Memory B cell (primary cell): ENCODE measurements around the gene KIF5C.

Experiments used
- ATAC-seq: fragments of 150-1000 bp; cut with Tn5 transposase; 2 replicates; pipeline ENCODE4 v1.10.0; 2021; ENCODE audit warnings: low read depth, mild to moderate bottlenecking, moderate library complexity
- DNase-seq, 2 donors: peaks; one replicate each; pipeline ENCODE4 v3.0.0; 2022; ENCODE audit warnings: low spot score in 2 of 2
- H3K27ac Mint-ChIP-seq: one replicate; pipeline ENCODE4 v1.8.0; 2022; ENCODE audit warnings: mild to moderate bottlenecking, moderate library complexity, mixed read lengths
- H3K27me3 Mint-ChIP-seq: one replicate; pipeline ENCODE4 v1.8.0; 2022; ENCODE audit warnings: mixed read lengths
- H3K36me3 Mint-ChIP-seq: one replicate; pipeline ENCODE4 v1.8.0; 2022; ENCODE audit warnings: mild to moderate bottlenecking, mixed read lengths
- H3K4me1 Mint-ChIP-seq: one replicate; pipeline ENCODE4 v1.8.0; 2022; ENCODE audit warnings: mixed read lengths
- H3K4me3 Mint-ChIP-seq: one replicate; pipeline ENCODE4 v1.8.0; 2022; ENCODE audit warnings: mild to moderate bottlenecking, moderate library complexity, mixed read lengths
- H3K9me3 Mint-ChIP-seq: one replicate; pipeline ENCODE4 v1.8.0; 2022; ENCODE audit warnings: mixed read lengths

The KIF5C gene

GRCh38 chr2:149063177-149063576 is 188.2 kb downstream of the KIF5C start:
- Mint-ChIP-seq H3K27ac (no peak overlapping the region), H3K9me3 (peaks cover 4% of the 10 kb centered on the region), H3K4me3 (no peak overlapping the region), H3K36me3 (peaks cover 4% of the 10 kb centered on the region), H3K27me3 (no peaks in the 10 kb centered on the region), H3K4me1 (peaks cover 3% of the 10 kb centered on the region)
- ATAC-seq (no peak), DNase-seq (no peak)

- Mint-ChIP-seq H3K9me3 (peaks cover 4% of the 10 kb centered on the region), H3K4me3 (no peak overlapping the region), H3K36me3 (peaks cover 4% of the 10 kb centered on the region), H3K4me1 (peaks cover 3% of the 10 kb centered on the region), H3K27me3 (peaks cover 1% of the 10 kb centered on the region), H3K27ac (no peak overlapping the region)
- DNase-seq (no peak), ATAC-seq (no peak)
These were observed 189.4 kb downstream of the KIF5C start for GRCh38 chr2:149064365-149064841.

DNA sequence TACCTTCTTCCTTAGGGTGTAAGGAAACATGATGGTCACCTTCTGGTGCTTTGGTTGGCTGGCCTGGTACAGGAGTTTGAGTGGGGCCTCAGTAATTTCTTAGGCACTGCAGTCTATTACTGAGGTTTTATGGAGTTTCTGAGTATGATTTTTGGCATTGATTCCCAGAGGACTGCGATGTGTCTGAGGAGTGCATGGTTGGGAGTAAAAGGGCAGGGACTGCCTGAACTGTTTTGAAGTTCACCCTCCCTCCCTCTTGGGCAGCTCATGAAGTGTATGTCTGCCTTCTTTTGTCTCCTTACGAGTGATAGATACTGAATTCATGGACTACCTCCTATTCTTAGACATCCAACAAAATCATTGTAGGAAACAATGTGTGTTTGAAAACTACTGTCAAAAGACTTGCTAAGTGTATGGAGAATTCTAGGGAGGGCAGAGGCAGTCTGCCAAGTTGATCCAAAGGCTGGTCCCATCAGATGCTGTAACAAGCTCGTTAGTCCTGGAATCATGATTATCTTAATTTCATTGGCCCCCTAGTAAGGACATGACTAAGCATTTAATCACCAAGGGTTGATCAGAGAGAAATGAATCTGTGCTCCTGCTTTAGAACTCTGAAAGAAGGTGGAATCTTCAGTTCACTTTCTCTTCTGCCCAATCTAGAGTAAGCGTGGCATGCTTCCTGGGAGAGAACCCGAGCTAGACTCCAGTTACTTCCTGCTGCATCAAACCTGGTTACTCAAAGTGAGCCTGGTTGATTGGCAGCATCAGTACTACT is 190.0 kb downstream of the KIF5C start:
- Mint-ChIP-seq H3K9me3 (peaks cover 4% of the 10 kb centered on the region), H3K27me3 (peaks cover 1% of the 10 kb centered on the region), H3K4me1 (peaks cover 3% of the 10 kb centered on the region), H3K36me3 (peaks cover 4% of the 10 kb centered on the region), H3K27ac (no peak overlapping the region), H3K4me3 (no peak overlapping the region)
- DNase-seq, result no peak
- ATAC-seq, result no peak

- no peak overlapping the region for H3K4me3 Mint-ChIP-seq
These were observed 193.4 kb downstream of the KIF5C start for GRCh38 chr2:149068225-149068995.

GRCh38 chr2:149068996-149069888 is 194.2 kb downstream of the KIF5C start:
- ATAC-seq (no peak), DNase-seq (no peak)
- Mint-ChIP-seq H3K9me3 (peaks cover 4% of the 10 kb centered on the region), H3K4me1 (peaks cover 3% of the 10 kb centered on the region), H3K27ac (no peak overlapping the region), H3K4me3 (no peak overlapping the region), H3K27me3 (peaks cover 5% of the 10 kb centered on the region), H3K36me3 (peaks cover 9% of the 10 kb centered on the region)

More at GRCh38 chr2:149068225-149068995, 193.4 kb downstream of the KIF5C start:
- Mint-ChIP-seq H3K4me1 (peaks cover 3% of the 10 kb centered on the region), H3K27me3 (peaks cover 2% of the 10 kb centered on the region), H3K27ac (no peak overlapping the region), H3K9me3 (peaks cover 4% of the 10 kb centered on the region), H3K36me3 (peaks cover 7% of the 10 kb centered on the region)
- no peak for DNase-seq
- ATAC-seq, result no peak

GRCh38 chr2:149070681-149071320 is 195.8 kb downstream of the KIF5C start:
- Mint-ChIP-seq H3K27me3 (peaks cover 6% of the 10 kb centered on the region), H3K36me3 (peaks cover 9% of the 10 kb centered on the region), H3K4me1 (no peaks in the 10 kb centered on the region), H3K4me3 (no peak overlapping the region), H3K27ac (no peak overlapping the region), H3K9me3 (peaks cover 4% of the 10 kb centered on the region)
- DNase-seq (no peak), ATAC-seq (no peak)

DNA sequence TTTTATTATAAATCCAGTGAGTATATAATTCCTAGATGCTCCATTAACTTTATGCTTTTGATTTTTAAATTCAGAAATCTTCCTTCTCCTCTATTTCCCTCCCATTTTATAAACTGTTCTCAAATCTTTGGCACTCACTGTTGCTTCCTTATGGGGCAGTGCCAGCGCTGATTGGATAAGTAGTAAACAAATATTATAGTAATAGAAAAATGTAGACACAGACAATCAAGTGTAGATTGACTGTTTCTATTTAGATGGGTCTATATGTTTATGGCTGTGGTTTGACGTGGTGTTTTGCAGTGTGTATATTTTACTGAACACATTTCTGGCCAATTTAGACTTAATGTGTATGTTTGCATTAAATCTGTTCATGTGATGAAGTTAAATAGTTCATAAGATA is 200.1 kb downstream of the KIF5C start:
- no peak for DNase-seq
- no peak overlapping the region for H3K4me3 Mint-ChIP-seq
- H3K9me3 Mint-ChIP-seq, result no peaks in the 10 kb centered on the region
- H3K27ac Mint-ChIP-seq, result no peak overlapping the region
- H3K27me3 Mint-ChIP-seq, result peaks cover 6% of the 10 kb centered on the region
- peaks cover 8% of the 10 kb centered on the region for H3K36me3 Mint-ChIP-seq
- no peak for ATAC-seq
- no peaks in the 10 kb centered on the region for H3K4me1 Mint-ChIP-seq

DNA sequence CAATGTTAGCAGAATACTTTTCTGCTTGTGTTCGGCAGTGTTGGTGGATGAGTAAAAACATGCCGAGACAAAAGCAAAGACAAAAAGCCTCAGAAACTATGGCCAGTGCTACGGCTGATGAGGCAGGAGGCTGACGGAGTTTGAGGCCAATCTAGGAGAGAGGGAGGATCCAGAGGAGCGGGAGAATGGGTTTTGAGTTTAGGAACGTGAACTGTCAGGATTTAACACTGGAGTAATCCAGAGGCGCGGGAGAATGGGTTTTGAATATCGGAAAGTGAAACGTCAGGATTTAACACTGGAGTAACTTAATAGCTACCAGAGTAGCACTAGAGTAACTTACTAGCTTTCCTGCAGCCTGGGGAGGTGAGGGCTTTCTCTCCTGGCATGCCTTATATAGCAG is 200.8 kb downstream of the KIF5C start:
- H3K4me3 Mint-ChIP-seq, result no peak overlapping the region
- H3K9me3 Mint-ChIP-seq, result no peaks in the 10 kb centered on the region
- H3K36me3 Mint-ChIP-seq, result peaks cover 8% of the 10 kb centered on the region
- no peak for ATAC-seq
- H3K27me3 Mint-ChIP-seq, result peaks cover 6% of the 10 kb centered on the region
- no peak overlapping the region for H3K27ac Mint-ChIP-seq
- no peaks in the 10 kb centered on the region for H3K4me1 Mint-ChIP-seq
- no peak for DNase-seq
